Activated CD4-positive, alpha-beta T cell treated with anti-CD3 and anti-CD28 coated beads for 36 hours (primary cell): ENCODE results near the gene CDK5RAP3. TPM values are rescaled to one million over a fixed set of nuclear protein-coding genes. Genes with fewer than 3 reads are reported as not detected.

Experiments
- ATAC-seq: fragments of 200-7000 bp; cut with Tn5 transposase; one replicate; pipeline ENCODE4 v1.10.0; 2021; ENCODE audit warnings: mild to moderate bottlenecking, moderate library complexity
- CTCF ChIA-PET: fragments of 350-600 bp; sonication (Branson Sonifier 250); formaldehyde crosslinking; loops from one replicate; lab custom pipeline; 2021; ENCODE audit warnings: antibody characterized with exemption; lab: Charles Lee
- POLR2A ChIA-PET: fragments of 350-600 bp; sonication (Branson Sonifier 250); formaldehyde crosslinking; loops from one replicate; lab custom pipeline; 2021; ENCODE audit warnings: antibody characterized with exemption, inconsistent platforms; lab: Charles Lee
- DNase-seq: peaks from one replicate; pipeline ENCODE4 v3.0.0-alpha.2; 2020
- H3K27ac Mint-ChIP-seq: one replicate; pipeline ENCODE4 v1.8.0; 2021; ENCODE audit warnings: mixed read lengths
- H3K27me3 Mint-ChIP-seq: one replicate; pipeline ENCODE4 v1.8.0; 2021; ENCODE audit warnings: mixed read lengths
- H3K36me3 Mint-ChIP-seq: one replicate; pipeline ENCODE4 v1.8.0; 2021; ENCODE audit warnings: low read depth, mixed read lengths
- H3K4me1 Mint-ChIP-seq: one replicate; pipeline ENCODE4 v1.8.0; 2021; ENCODE audit warnings: mixed read lengths
- H3K4me3 Mint-ChIP-seq: one replicate; pipeline ENCODE4 v1.8.0; 2021; ENCODE audit warnings: mild to moderate bottlenecking, moderate library complexity, mixed read lengths
- H3K9me3 Mint-ChIP-seq: one replicate; pipeline ENCODE4 v1.8.0; 2021; ENCODE audit warnings: low read depth, mixed read lengths
- intact Hi-C, 2 experiments: fragments of 100-400 bp; cut with DNase I in 1 of 2; cut with micrococcal nuclease in 1 of 2; formaldehyde crosslinking; loops; one replicate each; pipeline versions ENCODE4 v1.14.2 to v1.15.1; 2022 to 2024; cut with DNase I, micrococcal nuclease
- total RNA-seq, 2 experiments: library from RNA; stranded (reverse); gene quantifications; one replicate each; pipeline ENCODE4 v1.2.3, GENCODE V29; 2021

The CDK5RAP3 gene
- total RNA-seq, 2 experiments from 2014 or later: 147 to 156 TPM

DNA sequence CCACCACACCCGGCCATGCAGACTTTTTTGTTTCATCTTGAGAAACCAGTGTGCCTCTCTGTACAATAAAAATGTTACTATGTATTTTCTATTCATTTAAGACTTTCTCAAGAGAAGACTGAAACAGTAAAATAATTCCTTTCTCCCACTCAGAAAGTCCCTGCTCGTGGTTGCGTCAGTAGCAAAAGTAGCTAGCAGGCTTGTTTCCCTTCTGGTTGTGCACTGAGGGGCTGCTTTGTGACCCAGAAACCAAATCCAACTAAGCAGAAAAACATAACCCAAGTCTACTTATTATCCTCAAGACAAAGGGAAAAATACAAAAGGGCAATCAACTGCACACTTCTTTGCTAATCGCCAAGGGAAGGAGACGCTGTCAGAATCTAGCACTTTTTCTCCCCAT lies 33.0 kb upstream of the CDK5RAP3 start:
- CTCF ChIA-PET: interaction anchor here (0.6 to 2.2 kb wide), 5 partner anchors 8 to 105 kb away, joined by 3 to 12 read pairs (median 3); partner anchors contain the start of gene PRR15L
- peak; percentile 37 for DNase-seq
- peak overlapping the region; percentile 47 for H3K27ac Mint-ChIP-seq

GRCh38 chr17:47941246-47942095 lies 29.4 kb upstream of the CDK5RAP3 start, which contains the start of gene PNPO:
TSS of gene PNPO (plus strand) at chr17:47941571. CDS start at chr17:47941676, 105 bp downstream.
- Mint-ChIP-seq H3K36me3 (peaks cover 22% of the 10 kb centered on the region), H3K4me1 (peaks cover 64% of the 10 kb centered on the region), H3K27ac (peak within 1 kb of the TSS; percentile 91), H3K27me3 (no peaks in the 10 kb centered on the region), H3K9me3 (peaks cover 3% of the 10 kb centered on the region), H3K4me3 (peak within 1 kb of the TSS; percentile 95)
- intact Hi-C loops: loop anchor here (1.0 to 10.0 kb wide), 9 partner anchors 29 to 1017 kb away; partner anchors contain the start of genes SP2 (in 2 of the 2), CBX1 (in 1 of the 2), GOSR2 (in 1 of the 2) and KPNB1 (in 1 of the 2)
- ATAC-seq: peak; percentile 99
- DNase-seq: peak; percentile 98
- CTCF ChIA-PET: interaction anchor here (0.6 to 12.5 kb wide), 24 partner anchors 9 to 968 kb away, joined by 3 to 222 read pairs (median 4); partner anchors contain the start of gene CDK5RAP3
- POLR2A ChIA-PET: interaction anchor here (0.9 to 3.9 kb wide), 6 partner anchors 9 to 104 kb away, joined by 3 to 15 read pairs (median 6); partner anchors contain the start of genes CDK5RAP3 and SP2

More for the DNA sequence above, 33.0 kb upstream of the CDK5RAP3 start:
- Mint-ChIP-seq H3K4me1 (peaks cover 34% of the 10 kb centered on the region), H3K4me3 (no peak overlapping the region), H3K9me3 (peaks cover 3% of the 10 kb centered on the region), H3K36me3 (peaks cover 4% of the 10 kb centered on the region), H3K27me3 (no peaks in the 10 kb centered on the region)
- POLR2A ChIA-PET: interaction anchor here (0.7 kb wide), 1 partner anchor 58 kb away, joined by 4 read pairs; no protein-coding TSS in a partner anchor
- intact Hi-C loops: no loop called here
- ATAC-seq: no peak

GRCh38 chr17:47942096-47942510 lies 28.8 kb upstream of the CDK5RAP3 start:
- ChIA-PET POLR2A (interaction anchor here (1.1 to 3.9 kb wide), 4 partner anchors 15 to 46 kb away, joined by 5 to 15 read pairs (median 10); partner anchors contain the start of genes CDK5RAP3 and SP2), CTCF (interaction anchor here (0.5 to 12.5 kb wide), 19 partner anchors 8 to 324 kb away, joined by 3 to 222 read pairs (median 3); partner anchors contain the start of genes CDK5RAP3 and SCRN2)
- ATAC-seq (no peak), DNase-seq (peak; percentile 46)
- H3K36me3 Mint-ChIP-seq: peaks cover 26% of the 10 kb centered on the region
- peak overlapping the region; percentile 91 for H3K27ac Mint-ChIP-seq
- intact Hi-C loops: loop anchor here in 1 of 2 experiments (10.0 kb wide), 2 partner anchors 963 to 1017 kb away; partner anchors contain the start of genes GOSR2 and UBE2Z
- peaks cover 3% of the 10 kb centered on the region for H3K9me3 Mint-ChIP-seq
- no peaks in the 10 kb centered on the region for H3K27me3 Mint-ChIP-seq
- H3K4me3 Mint-ChIP-seq: peak overlapping the region; percentile 95
- H3K4me1 Mint-ChIP-seq: peaks cover 65% of the 10 kb centered on the region

GRCh38 chr17:47942568-47942967 lies 28.3 kb upstream of the CDK5RAP3 start:
- Mint-ChIP-seq H3K4me3 (peak overlapping the region; percentile 95), H3K9me3 (peaks cover 3% of the 10 kb centered on the region), H3K27me3 (no peaks in the 10 kb centered on the region), H3K4me1 (peaks cover 67% of the 10 kb centered on the region), H3K27ac (peak overlapping the region; percentile 91), H3K36me3 (peaks cover 28% of the 10 kb centered on the region)
- ATAC-seq (no peak), DNase-seq (no peak)
- intact Hi-C loops: loop anchor here in 1 of 2 experiments (10.0 kb wide), 2 partner anchors 962 to 1018 kb away; partner anchors contain the start of genes GOSR2 and UBE2Z
- POLR2A ChIA-PET: interaction anchor here (0.6 to 3.9 kb wide), 2 partner anchors 28 to 192 kb away, joined by 3 to 15 read pairs; partner anchors contain the start of gene CDK5RAP3
- CTCF ChIA-PET: interaction anchor here (0.5 to 12.5 kb wide), 16 partner anchors 9 to 323 kb away, joined by 3 to 222 read pairs (median 3); partner anchors contain the start of genes CDK5RAP3 and SCRN2

- H3K4me1 Mint-ChIP-seq: peaks cover 70% of the 10 kb centered on the region
- peaks cover 3% of the 10 kb centered on the region for H3K9me3 Mint-ChIP-seq
- H3K4me3 Mint-ChIP-seq: no peak overlapping the region
- no peak for ATAC-seq
- intact Hi-C loops: loop anchor here (5.0 to 10.0 kb wide), 3 partner anchors 103 to 1020 kb away; partner anchors contain the start of genes GOSR2 (in 1 of the 2), SCRN2 (in 1 of the 2) and UBE2Z (in 1 of the 2)
- peak; percentile 24 for DNase-seq
- POLR2A ChIA-PET: no interaction called here
- peaks cover 45% of the 10 kb centered on the region for H3K36me3 Mint-ChIP-seq
- no peaks in the 10 kb centered on the region for H3K27me3 Mint-ChIP-seq
- H3K27ac Mint-ChIP-seq: peak overlapping the region; percentile 84
- CTCF ChIA-PET: interaction anchor here (0.7 to 12.5 kb wide), 5 partner anchors 11 to 92 kb away, joined by 3 to 222 read pairs (median 3); partner anchors contain the start of gene CDK5RAP3
Observed at GRCh38 chr17:47945080-47945479, 25.8 kb upstream of the CDK5RAP3 start.

DNA sequence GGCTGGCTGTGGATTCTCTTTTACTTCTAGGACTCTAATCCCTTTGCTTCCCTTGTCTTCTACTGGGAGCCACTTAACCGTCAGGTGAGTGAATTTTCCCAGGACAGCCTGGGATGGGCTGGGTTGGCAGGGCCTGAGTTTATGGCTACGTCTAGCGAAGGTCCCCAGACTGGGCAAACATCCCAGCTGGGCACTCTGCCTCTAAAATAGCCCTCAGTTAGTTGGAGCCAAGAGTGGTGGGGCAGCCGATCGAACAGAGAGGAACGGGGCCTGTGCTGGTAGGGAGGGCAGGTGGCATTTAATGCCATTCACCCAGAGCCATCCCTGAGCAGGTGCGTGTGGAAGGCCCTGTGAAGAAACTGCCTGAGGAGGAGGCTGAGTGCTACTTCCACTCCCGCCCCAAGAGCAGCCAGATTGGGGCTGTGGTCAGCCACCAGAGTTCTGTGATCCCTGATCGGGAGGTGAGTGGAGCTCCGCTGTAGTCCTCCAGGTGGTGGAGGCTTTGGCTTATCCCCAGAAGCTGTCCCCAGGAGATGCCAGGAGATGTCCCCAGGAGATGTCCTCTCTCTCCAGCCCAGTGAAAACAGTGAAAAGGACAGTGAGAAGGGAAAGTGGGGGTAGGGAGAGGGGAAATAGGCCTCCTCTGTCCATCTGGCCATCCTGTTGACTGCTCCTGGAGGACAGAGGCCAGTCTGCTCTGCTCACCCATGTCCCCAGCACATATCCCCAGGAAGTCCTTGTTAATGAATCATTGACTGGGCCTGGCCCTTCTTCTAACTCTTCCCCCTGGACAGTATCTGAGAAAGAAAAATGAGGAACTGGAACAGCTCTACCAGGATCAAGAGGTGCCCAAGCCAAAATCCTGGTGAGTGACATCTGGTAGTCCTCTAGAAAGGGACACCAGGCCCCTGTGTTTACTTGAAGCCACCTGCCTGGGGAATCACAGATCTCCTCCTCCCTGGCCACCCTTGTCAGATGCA lies 25.1 kb upstream of the CDK5RAP3 start:
- ChIA-PET POLR2A (interaction anchor here (1.0 kb wide), 1 partner anchor 61 kb away, joined by 5 read pairs; no protein-coding TSS in a partner anchor), CTCF (interaction anchor here (0.6 to 12.5 kb wide), 16 partner anchors 8 to 296 kb away, joined by 3 to 222 read pairs (median 4); partner anchors contain the start of genes CDK5RAP3, KPNB1, LRRC46 and MRPL10)
- peaks cover 3% of the 10 kb centered on the region for H3K9me3 Mint-ChIP-seq
- no peak overlapping the region for H3K4me3 Mint-ChIP-seq
- no peaks in the 10 kb centered on the region for H3K27me3 Mint-ChIP-seq
- intact Hi-C loops: loop anchor here (5.0 to 10.0 kb wide), 3 partner anchors 104 to 1021 kb away; partner anchors contain the start of genes GOSR2 (in 1 of the 2), SCRN2 (in 1 of the 2) and UBE2Z (in 1 of the 2)
- ATAC-seq (no peak), DNase-seq (no peak)
- peaks cover 66% of the 10 kb centered on the region for H3K4me1 Mint-ChIP-seq
- H3K36me3 Mint-ChIP-seq: peaks cover 44% of the 10 kb centered on the region
- H3K27ac Mint-ChIP-seq: peak overlapping the region; percentile 84

- H3K4me1 Mint-ChIP-seq: peaks cover 62% of the 10 kb centered on the region
- no peak overlapping the region for H3K27ac Mint-ChIP-seq
- POLR2A ChIA-PET: interaction anchor here (1.0 to 1.4 kb wide), 2 partner anchors 24 to 61 kb away, joined by 5 to 7 read pairs; partner anchors contain the start of gene CDK5RAP3
- CTCF ChIA-PET: interaction anchor here (0.6 to 12.5 kb wide), 29 partner anchors 10 to 755 kb away, joined by 3 to 222 read pairs (median 5); partner anchors contain the start of genes CDK5RAP3, KPNB1, LRRC46 and MRPL10
- ATAC-seq (no peak), DNase-seq (no peak)
- H3K9me3 Mint-ChIP-seq: no peaks in the 10 kb centered on the region
- no peaks in the 10 kb centered on the region for H3K27me3 Mint-ChIP-seq
- H3K36me3 Mint-ChIP-seq: peaks cover 41% of the 10 kb centered on the region
- intact Hi-C loops: loop anchor here (5.0 to 10.0 kb wide), 3 partner anchors 104 to 1022 kb away; partner anchors contain the start of genes GOSR2 (in 1 of the 2), SCRN2 (in 1 of the 2) and UBE2Z (in 1 of the 2)
- no peak overlapping the region for H3K4me3 Mint-ChIP-seq
Observed at GRCh38 chr17:47946516-47946915, 24.4 kb upstream of the CDK5RAP3 start.

GRCh38 chr17:47946929-47947397 lies 23.9 kb upstream of the CDK5RAP3 start:
- Mint-ChIP-seq H3K36me3 (peaks cover 41% of the 10 kb centered on the region), H3K27me3 (no peaks in the 10 kb centered on the region), H3K4me3 (no peak overlapping the region), H3K27ac (peak overlapping the region; percentile 57), H3K4me1 (peaks cover 60% of the 10 kb centered on the region), H3K9me3 (no peaks in the 10 kb centered on the region)
- intact Hi-C loops: loop anchor here (1.0 to 10.0 kb wide), 4 partner anchors 105 to 1022 kb away; partner anchors contain the start of genes SCRN2 (in 2 of the 2), GOSR2 (in 1 of the 2) and UBE2Z (in 1 of the 2)
- ChIA-PET CTCF (interaction anchor here (0.6 to 12.5 kb wide), 31 partner anchors 9 to 756 kb away, joined by 3 to 222 read pairs (median 5); partner anchors contain the start of genes CDK5RAP3, KPNB1, LRRC46 and MRPL10), POLR2A (interaction anchor here (0.6 to 1.4 kb wide), 3 partner anchors 24 to 115 kb away, joined by 3 to 7 read pairs (median 4); partner anchors contain the start of genes CDK5RAP3, LRRC46, MRPL10 and SP2)
- peak; percentile 89 for DNase-seq
- peak; percentile 92 for ATAC-seq

- intact Hi-C loops: loop anchor here (1.0 to 10.0 kb wide), 5 partner anchors 22 to 1024 kb away; partner anchors contain the start of genes GOSR2 (in 1 of the 2), SCRN2 (in 1 of the 2) and UBE2Z (in 1 of the 2)
- H3K4me1 Mint-ChIP-seq: peaks cover 47% of the 10 kb centered on the region
- ATAC-seq: peak; percentile 29
- CTCF ChIA-PET: interaction anchor here (0.7 to 12.5 kb wide), 19 partner anchors 8 to 757 kb away, joined by 3 to 222 read pairs (median 3); partner anchors contain the start of genes CDK5RAP3, LRRC46, MRPL10 and PNPO
- no peaks in the 10 kb centered on the region for H3K9me3 Mint-ChIP-seq
- H3K27me3 Mint-ChIP-seq: no peaks in the 10 kb centered on the region
- H3K36me3 Mint-ChIP-seq: peaks cover 40% of the 10 kb centered on the region
- peak overlapping the region; percentile 66 for H3K27ac Mint-ChIP-seq
- POLR2A ChIA-PET: no interaction called here
- no peak for DNase-seq
- H3K4me3 Mint-ChIP-seq: no peak overlapping the region
Observed at GRCh38 chr17:47948706-47949196, 22.2 kb upstream of the CDK5RAP3 start.
